Tibial artery (tissue), 4 donors: ENCODE data around the gene CLPTM1.
"Not testable (repeated sequence)": the region's sequence is repeated elsewhere in the genome, so short reads cannot be mapped to it uniquely, and the experiment has no call there.

ENCODE experiments used
- DNase-seq, 2 donors: peaks; one replicate each; pipeline ENCODE4 v3.0.0-alpha.2; 2019
- H3K27ac ChIP-seq, 2 donors: fragments of 200-600 bp; sonication (generic) in 1 of 2; 1 replicate in 1 of 2; 2 replicates in 1 of 2; pipeline ENCODE4 v1.5.1; 2018 to 2019; ENCODE audit warnings: mild to moderate bottlenecking in 1 of 2
- H3K27me3 ChIP-seq, 2 donors: fragments of 200-600 bp; sonication (generic) in 1 of 2; one replicate each; pipeline versions ENCODE4 v1.5.1 to v1.6.0; 2016 to 2019
- H3K36me3 ChIP-seq, 3 donors: fragments of 200-600 bp; sonication (generic) in 2 of 3; one replicate each; pipeline ENCODE4 v1.5.1; 2016 to 2019; ENCODE audit warnings: mild to moderate bottlenecking in 2 of 3
- H3K4me1 ChIP-seq, 4 donors: fragments of 200-600 bp; sonication (generic) in 2 of 4; 1 replicate in 3 of 4; 2 replicates in 1 of 4; pipeline ENCODE4 v1.5.1; 2016 to 2019
- H3K4me3 ChIP-seq, 2 donors: fragments of 200-600 bp; sonication (generic) in 1 of 2; 1 replicate in 1 of 2; 2 replicates in 1 of 2; pipeline ENCODE4 v1.5.1; 2018 to 2019; ENCODE audit warnings: mild to moderate bottlenecking in 2 of 2
- H3K9me3 ChIP-seq, 3 donors: fragments of 200-600 bp; sonication (generic) in 1 of 3; one replicate each; pipeline ENCODE4 v1.5.1; 2016 to 2019
- CTCF ChIP-seq, 2 experiments: fragments of 200-600 bp in 1 of 2; fragments of 450-650 bp in 1 of 2; IDR thresholded peaks; one replicate each; pipeline ENCODE4 v1.5.1; 2017 to 2019; ENCODE audit warnings: antibody characterized with exemption in 2 of 2, mild to moderate bottlenecking in 1 of 2, moderate library complexity in 1 of 2
- intact Hi-C: fragments of 100-400 bp; cut with DNase I; formaldehyde crosslinking; loops from one replicate; pipeline ENCODE4 v1.15.0; 2023; ENCODE audit warnings: low total_unique reads

Gene CLPTM1

GRCh38 chr19:44993926-44994537 lies 38.9 kb downstream of the CLPTM1 start:
- H3K4me1 ChIP-seq: no peaks in the 10 kb centered on the region
- H3K36me3 ChIP-seq: peaks cover 32 to 50% (median 34%) of the 10 kb centered on the region in 3 donors
- no peak for DNase-seq
- H3K4me3 ChIP-seq: no peak overlapping the region
- intact Hi-C loops: loop anchor here (10.0 kb wide), 1 partner anchor 261 kb away; the partner anchor contains the start of gene MARK4
- no peaks in the 10 kb centered on the region for H3K9me3 ChIP-seq
- H3K27ac ChIP-seq: no peak overlapping the region
- no peaks in the 10 kb centered on the region for H3K27me3 ChIP-seq
- no peak for TF ChIP-seq CTCF (IDR thresholded peaks at IDR 0.05)

GRCh38 chr19:44998025-44998424 lies 42.8 kb downstream of the CLPTM1 start:
- intact Hi-C loops: loop anchor here (10.0 kb wide), 1 partner anchor 257 kb away; the partner anchor contains the start of gene MARK4
- Histone ChIP-seq H3K9me3 (no peaks in the 10 kb centered on the region), H3K4me1 (peaks cover 0 to 12% (median 8%) of the 10 kb centered on the region in 4 donors), H3K36me3 (peaks cover 0 to 10% (median 1%) of the 10 kb centered on the region in 3 donors), H3K27ac (no peak overlapping the region), H3K27me3 (no peaks in the 10 kb centered on the region), H3K4me3 (no peak overlapping the region)
- no peak for DNase-seq
- no peak for TF ChIP-seq CTCF (IDR thresholded peaks at IDR 0.05)

- H3K4me3 ChIP-seq, H3K27ac ChIP-seq, H3K36me3 ChIP-seq, H3K9me3 ChIP-seq, DNase-seq, H3K27me3 ChIP-seq: not testable (repeated sequence)
- intact Hi-C loops: loop anchor here (10.0 kb wide), 1 partner anchor 255 kb away; the partner anchor contains the start of gene MARK4
- peaks cover 0 to 12% (median 8%) of the 10 kb centered on the region in 4 donors for H3K4me1 ChIP-seq
Observed at GRCh38 chr19:44999131-44999925, 44.1 kb downstream of the CLPTM1 start.

- DNase-seq, H3K36me3 ChIP-seq, H3K27me3 ChIP-seq, H3K9me3 ChIP-seq: not testable (repeated sequence)
- Histone ChIP-seq H3K4me3 (peak overlapping the region; percentile 81 to 97), H3K27ac (peak overlapping the region; percentile 50 to 97), H3K4me1 (peaks cover 0 to 12% (median 8%) of the 10 kb centered on the region in 4 donors)
- intact Hi-C loops: loop anchor here (5.0 kb wide), 1 partner anchor 43 kb away; the partner anchor contains the start of gene CLPTM1
Observed at GRCh38 chr19:45000665-45001064, 45.5 kb downstream of the CLPTM1 start.

GRCh38 chr19:45001087-45001739 lies 46.0 kb downstream of the CLPTM1 start, which contains the start of gene RELB:
TSS of gene RELB (plus strand) at chr19:45001464. CDS start at chr19:45001580, 116 bp downstream.
- Histone ChIP-seq H3K4me1 (peaks cover 0 to 12% (median 8%) of the 10 kb centered on the region in 4 donors), H3K27ac (peak within 1 kb of the TSS; percentile 95 to 97), H3K4me3 (peak within 1 kb of the TSS; percentile 81 to 97), H3K27me3 (no peaks in the 10 kb centered on the region), H3K36me3 (no peaks in the 10 kb centered on the region), H3K9me3 (no peaks in the 10 kb centered on the region)
- DNase-seq: peak; percentile 90 to 97
- TF ChIP-seq CTCF (IDR thresholded peaks at IDR 0.05): no peak
- intact Hi-C loops: loop anchor here (5.0 kb wide), 1 partner anchor 44 kb away; the partner anchor contains the start of gene CLPTM1

- no peaks in the 10 kb centered on the region for H3K27me3 ChIP-seq
- peaks cover 0 to 12% (median 8%) of the 10 kb centered on the region in 4 donors for H3K4me1 ChIP-seq
- no peak for TF ChIP-seq CTCF (IDR thresholded peaks at IDR 0.05)
- no peak overlapping the region for H3K4me3 ChIP-seq
- DNase-seq: no peak
- no peaks in the 10 kb centered on the region for H3K9me3 ChIP-seq
- intact Hi-C loops: loop anchor here (5.0 kb wide), 1 partner anchor 46 kb away; the partner anchor contains the start of gene CLPTM1
- no peaks in the 10 kb centered on the region for H3K36me3 ChIP-seq
- no peak overlapping the region for H3K27ac ChIP-seq
Observed at GRCh38 chr19:45003485-45003884, 48.3 kb downstream of the CLPTM1 start.
